ENCODE results near the gene C1QTNF6. TPM values are rescaled to one million over a fixed set of nuclear protein-coding genes. Genes with fewer than 3 reads are reported as not detected.

Gene C1QTNF6
- total and polyA plus RNA-seq, 2 donors (not counting 1 experiment from before 2014, with no cell fraction given): 3.5 to 7.4 TPM

GRCh38 chr22:37197451-37198257 lies 9.6 kb upstream of the C1QTNF6 start:
- no peak for TF ChIP-seq EZH2 (IDR thresholded peaks at IDR 0.05; ENCODE audit: low read length, missing control alignments)
- Histone ChIP-seq H3K9ac (ENCODE audit: insufficient read depth, low read length) (no peak overlapping the region), H2AFZ (ENCODE audit: low read length) (no peak overlapping the region), H3K9me3 (ENCODE audit: control insufficient read depth, insufficient read depth, low read depth, low read length) (no peaks in the 10 kb centered on the region), H3K27ac (ENCODE audit: insufficient read depth, low read length) (peak overlapping the region; percentile 24), H3K36me3 (ENCODE audit: control insufficient read depth, insufficient read depth, low read length) (no peaks in the 10 kb centered on the region), H4K20me1 (ENCODE audit: control insufficient read depth, extremely low read depth, insufficient read depth, low read length) (no peaks in the 10 kb centered on the region), H3K79me2 (ENCODE audit: control insufficient read depth, insufficient read depth, low read length) (no peaks in the 10 kb centered on the region), H3K27me3 (ENCODE audit: control insufficient read depth, insufficient read depth, low read length) (no peaks in the 10 kb centered on the region), H3K4me3 (replicated peaks in 1 of 4; ENCODE audit: control extremely low read depth in 1 of 4, insufficient read depth in 1 of 4, low read depth in 3 of 4, low read length in 4 of 4) (peak overlapping the region in 1 of 4 experiments; percentile 74), H3K4me2 (ENCODE audit: extremely low read depth, insufficient read depth, low read length) (no peak overlapping the region), H3K4me1 (ENCODE audit: control insufficient read depth, extremely low read depth, insufficient read depth, low read length) (peaks cover 23% of the 10 kb centered on the region)
- DNase-seq (ENCODE audit: low read depth in 2 of 2): peak in 1 of 2 donors; percentile 89

GRCh38 chr22:37196539-37197450 lies 8.7 kb upstream of the C1QTNF6 start:
- Histone ChIP-seq H2AFZ (ENCODE audit: low read length) (no peak overlapping the region), H3K79me2 (ENCODE audit: control insufficient read depth, insufficient read depth, low read length) (no peaks in the 10 kb centered on the region), H3K9ac (ENCODE audit: insufficient read depth, low read length) (no peak overlapping the region), H3K9me3 (ENCODE audit: control insufficient read depth, insufficient read depth, low read depth, low read length) (no peaks in the 10 kb centered on the region), H3K4me1 (ENCODE audit: control insufficient read depth, extremely low read depth, insufficient read depth, low read length) (peaks cover 23% of the 10 kb centered on the region), H3K27me3 (ENCODE audit: control insufficient read depth, insufficient read depth, low read length) (no peaks in the 10 kb centered on the region), H3K27ac (ENCODE audit: insufficient read depth, low read length) (no peak overlapping the region), H4K20me1 (ENCODE audit: control insufficient read depth, extremely low read depth, insufficient read depth, low read length) (no peaks in the 10 kb centered on the region), H3K4me3 (replicated peaks in 1 of 4; ENCODE audit: control extremely low read depth in 1 of 4, insufficient read depth in 1 of 4, low read depth in 3 of 4, low read length in 4 of 4) (no peak overlapping the region), H3K36me3 (ENCODE audit: control insufficient read depth, insufficient read depth, low read length) (no peaks in the 10 kb centered on the region), H3K4me2 (ENCODE audit: extremely low read depth, insufficient read depth, low read length) (peak overlapping the region; percentile 17)
- TF ChIP-seq EZH2 (IDR thresholded peaks at IDR 0.05; ENCODE audit: low read length, missing control alignments): no peak
- TF ChIP-seq CTCF (conservative IDR thresholded peaks at IDR 0.05 in 1 of 2, IDR thresholded peaks at IDR 0.05 in 1 of 2; ENCODE audit: low read depth in 1 of 2, low read length in 2 of 2): no peak
- peak; percentile 84 to 87 for DNase-seq (ENCODE audit: low read depth in 2 of 2)

GRCh38 chr22:37195921-37196320 lies 7.9 kb upstream of the C1QTNF6 start:
- Histone ChIP-seq H3K4me2 (ENCODE audit: extremely low read depth, insufficient read depth, low read length) (no peak overlapping the region), H3K9me3 (ENCODE audit: control insufficient read depth, insufficient read depth, low read depth, low read length) (no peaks in the 10 kb centered on the region), H3K4me3 (replicated peaks in 1 of 4; ENCODE audit: control extremely low read depth in 1 of 4, insufficient read depth in 1 of 4, low read depth in 3 of 4, low read length in 4 of 4) (no peak overlapping the region), H3K79me2 (ENCODE audit: control insufficient read depth, insufficient read depth, low read length) (no peaks in the 10 kb centered on the region), H4K20me1 (ENCODE audit: control insufficient read depth, extremely low read depth, insufficient read depth, low read length) (no peaks in the 10 kb centered on the region), H3K9ac (ENCODE audit: insufficient read depth, low read length) (no peak overlapping the region), H3K36me3 (ENCODE audit: control insufficient read depth, insufficient read depth, low read length) (no peaks in the 10 kb centered on the region), H3K4me1 (ENCODE audit: control insufficient read depth, extremely low read depth, insufficient read depth, low read length) (peaks cover 23% of the 10 kb centered on the region), H2AFZ (ENCODE audit: low read length) (no peak overlapping the region), H3K27ac (ENCODE audit: insufficient read depth, low read length) (no peak overlapping the region), H3K27me3 (ENCODE audit: control insufficient read depth, insufficient read depth, low read length) (no peaks in the 10 kb centered on the region)
- DNase-seq (ENCODE audit: low read depth in 2 of 2): peak in 1 of 2 donors; percentile 55
- TF ChIP-seq CTCF (conservative IDR thresholded peaks at IDR 0.05 in 1 of 2, IDR thresholded peaks at IDR 0.05 in 1 of 2; ENCODE audit: low read depth in 1 of 2, low read length in 2 of 2): no peak
- TF ChIP-seq EZH2 (IDR thresholded peaks at IDR 0.05; ENCODE audit: low read length, missing control alignments): no peak

Data from fibroblast of lung (primary cell).